GM21576 (cell line): ENCODE measurements around the gene ABCB11.

Source experiments
- ATAC-seq: cut with Tn5 transposase; IDR thresholded peaks from one replicate; pipeline ENCODE4 v1.9.1; 2021; ENCODE audit warnings: mild to moderate bottlenecking, moderate library complexity; ENCODE audit not compliant: unreplicated experiment

ABCB11 gene

GRCh38 chr2:169010633-169011460, 20.3 kb downstream of the ABCB11 start:
- ATAC-seq: no peak

- no peak for ATAC-seq
Measured at GRCh38 chr2:169009865-169010579, 21.1 kb downstream of the ABCB11 start.

GRCh38 chr2:169007941-169008340, 23.2 kb downstream of the ABCB11 start:
- ATAC-seq: no peak

- no peak for ATAC-seq
Measured at GRCh38 chr2:169007356-169007755, 23.8 kb downstream of the ABCB11 start.

GRCh38 chr2:169006665-169007064, 24.5 kb downstream of the ABCB11 start:
- ATAC-seq: no peak

- no peak for ATAC-seq
Measured at GRCh38 chr2:169005994-169006393, 25.1 kb downstream of the ABCB11 start.

GRCh38 chr2:169005080-169005598, 26.0 kb downstream of the ABCB11 start:
- ATAC-seq: no peak

- ATAC-seq: no peak
Measured at GRCh38 chr2:169002161-169002738, 28.9 kb downstream of the ABCB11 start.

- ATAC-seq: no peak
Measured at GRCh38 chr2:169001116-169001815, 29.9 kb downstream of the ABCB11 start.

- ATAC-seq: no peak
Measured at GRCh38 chr2:168999668-169000213, 31.4 kb downstream of the ABCB11 start.

- no peak for ATAC-seq
Measured at GRCh38 chr2:168998609-168999211, 32.4 kb downstream of the ABCB11 start.

GRCh38 chr2:168997794-168998193, 33.3 kb downstream of the ABCB11 start:
- no peak for ATAC-seq

- ATAC-seq: no peak
Measured at GRCh38 chr2:168997118-168997521, 34.0 kb downstream of the ABCB11 start.

- no peak for ATAC-seq
Measured at GRCh38 chr2:168995744-168996143, 35.4 kb downstream of the ABCB11 start.

- ATAC-seq: no peak
Measured at GRCh38 chr2:168993538-168993937, 37.6 kb downstream of the ABCB11 start.

- ATAC-seq: no peak
Measured at GRCh38 chr2:168992591-168993349, 38.4 kb downstream of the ABCB11 start.

GRCh38 chr2:168992026-168992425, 39.1 kb downstream of the ABCB11 start:
- ATAC-seq: no peak

GRCh38 chr2:168988755-168989154, 42.4 kb downstream of the ABCB11 start:
- no peak for ATAC-seq

- ATAC-seq: no peak
Measured at GRCh38 chr2:168986398-168986943, 44.7 kb downstream of the ABCB11 start.
